ENCODE data around the gene RPS29. TPM values are rescaled to one million over a fixed set of nuclear protein-coding genes. Genes with fewer than 3 reads are reported as not detected.

RPS29 gene
- total RNA-seq, 1 donor from 2014 or later = 935 TPM

GRCh38 chr14:49623387-49623786, 37.2 kb upstream of the RPS29 start:
- TF ChIP-seq, protein P1, sequence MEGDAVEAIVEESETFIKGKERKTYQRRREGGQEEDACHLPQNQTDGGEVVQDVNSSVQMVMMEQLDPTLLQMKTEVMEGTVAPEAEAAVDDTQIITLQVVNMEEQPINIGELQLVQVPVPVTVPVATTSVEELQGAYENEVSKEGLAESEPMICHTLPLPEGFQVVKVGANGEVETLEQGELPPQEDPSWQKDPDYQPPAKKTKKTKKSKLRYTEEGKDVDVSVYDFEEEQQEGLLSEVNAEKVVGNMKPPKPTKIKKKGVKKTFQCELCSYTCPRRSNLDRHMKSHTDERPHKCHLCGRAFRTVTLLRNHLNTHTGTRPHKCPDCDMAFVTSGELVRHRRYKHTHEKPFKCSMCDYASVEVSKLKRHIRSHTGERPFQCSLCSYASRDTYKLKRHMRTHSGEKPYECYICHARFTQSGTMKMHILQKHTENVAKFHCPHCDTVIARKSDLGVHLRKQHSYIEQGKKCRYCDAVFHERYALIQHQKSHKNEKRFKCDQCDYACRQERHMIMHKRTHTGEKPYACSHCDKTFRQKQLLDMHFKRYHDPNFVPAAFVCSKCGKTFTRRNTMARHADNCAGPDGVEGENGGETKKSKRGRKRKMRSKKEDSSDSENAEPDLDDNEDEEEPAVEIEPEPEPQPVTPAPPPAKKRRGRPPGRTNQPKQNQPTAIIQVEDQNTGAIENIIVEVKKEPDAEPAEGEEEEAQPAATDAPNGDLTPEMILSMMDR (IDR thresholded peaks at IDR 0.05) = no peak
- Mint-ChIP-seq H3K36me3 (ENCODE audit: unreplicated experiment) (peaks cover 19% of the 10 kb centered on the region), H3K27me3 (ENCODE audit: unreplicated experiment) (no peaks in the 10 kb centered on the region), H3K4me1 (ENCODE audit: unreplicated experiment) (peaks cover 53% of the 10 kb centered on the region), H3K9me3 (ENCODE audit: unreplicated experiment) (no peaks in the 10 kb centered on the region), H3K27ac (ENCODE audit: unreplicated experiment) (no peak overlapping the region), H3K4me3 (ENCODE audit: unreplicated experiment) (peak overlapping the region; percentile 98)
- DNase-seq (ENCODE audit: extremely low spot score, unreplicated experiment) = no peak

DNA sequence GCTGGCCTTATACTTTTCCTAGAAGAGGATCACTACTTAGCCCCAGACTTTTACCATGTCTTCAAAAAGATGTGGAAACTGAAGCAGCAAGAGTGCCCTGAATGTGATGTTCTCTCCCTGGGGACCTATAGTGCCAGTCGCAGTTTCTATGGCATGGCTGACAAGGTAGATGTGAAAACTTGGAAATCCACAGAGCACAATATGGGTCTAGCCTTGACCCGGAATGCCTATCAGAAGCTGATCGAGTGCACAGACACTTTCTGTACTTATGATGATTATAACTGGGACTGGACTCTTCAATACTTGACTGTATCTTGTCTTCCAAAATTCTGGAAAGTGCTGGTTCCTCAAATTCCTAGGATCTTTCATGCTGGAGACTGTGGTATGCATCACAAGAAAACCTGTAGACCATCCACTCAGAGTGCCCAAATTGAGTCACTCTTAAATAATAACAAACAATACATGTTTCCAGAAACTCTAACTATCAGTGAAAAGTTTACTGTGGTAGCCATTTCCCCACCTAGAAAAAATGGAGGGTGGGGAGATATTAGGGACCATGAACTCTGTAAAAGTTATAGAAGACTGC, 35.9 kb upstream of the RPS29 start:
- Mint-ChIP-seq H3K4me1 (ENCODE audit: unreplicated experiment) (peaks cover 51% of the 10 kb centered on the region), H3K27me3 (ENCODE audit: unreplicated experiment) (no peaks in the 10 kb centered on the region), H3K4me3 (ENCODE audit: unreplicated experiment) (peak overlapping the region; percentile 98), H3K9me3 (ENCODE audit: unreplicated experiment) (no peaks in the 10 kb centered on the region), H3K27ac (ENCODE audit: unreplicated experiment) (peak overlapping the region; percentile 98), H3K36me3 (ENCODE audit: unreplicated experiment) (peaks cover 25% of the 10 kb centered on the region)
- no peak for DNase-seq (ENCODE audit: extremely low spot score, unreplicated experiment)
- TF ChIP-seq, protein P1 (IDR thresholded peaks at IDR 0.05) = no peak

- H3K36me3 Mint-ChIP-seq (ENCODE audit: unreplicated experiment) = peaks cover 23% of the 10 kb centered on the region
- H3K4me3 Mint-ChIP-seq (ENCODE audit: unreplicated experiment) = peak overlapping the region; percentile 98
- DNase-seq (ENCODE audit: extremely low spot score, unreplicated experiment) = peak; percentile 73
- peaks cover 51% of the 10 kb centered on the region for H3K4me1 Mint-ChIP-seq (ENCODE audit: unreplicated experiment)
- TF ChIP-seq, protein P1 (IDR thresholded peaks at IDR 0.05) = peak; percentile 0
- no peaks in the 10 kb centered on the region for H3K27me3 Mint-ChIP-seq (ENCODE audit: unreplicated experiment)
- H3K9me3 Mint-ChIP-seq (ENCODE audit: unreplicated experiment) = no peaks in the 10 kb centered on the region
- peak overlapping the region; percentile 98 for H3K27ac Mint-ChIP-seq (ENCODE audit: unreplicated experiment)
These were observed 35.1 kb upstream of the RPS29 start for GRCh38 chr14:49621114-49621881.

DNA sequence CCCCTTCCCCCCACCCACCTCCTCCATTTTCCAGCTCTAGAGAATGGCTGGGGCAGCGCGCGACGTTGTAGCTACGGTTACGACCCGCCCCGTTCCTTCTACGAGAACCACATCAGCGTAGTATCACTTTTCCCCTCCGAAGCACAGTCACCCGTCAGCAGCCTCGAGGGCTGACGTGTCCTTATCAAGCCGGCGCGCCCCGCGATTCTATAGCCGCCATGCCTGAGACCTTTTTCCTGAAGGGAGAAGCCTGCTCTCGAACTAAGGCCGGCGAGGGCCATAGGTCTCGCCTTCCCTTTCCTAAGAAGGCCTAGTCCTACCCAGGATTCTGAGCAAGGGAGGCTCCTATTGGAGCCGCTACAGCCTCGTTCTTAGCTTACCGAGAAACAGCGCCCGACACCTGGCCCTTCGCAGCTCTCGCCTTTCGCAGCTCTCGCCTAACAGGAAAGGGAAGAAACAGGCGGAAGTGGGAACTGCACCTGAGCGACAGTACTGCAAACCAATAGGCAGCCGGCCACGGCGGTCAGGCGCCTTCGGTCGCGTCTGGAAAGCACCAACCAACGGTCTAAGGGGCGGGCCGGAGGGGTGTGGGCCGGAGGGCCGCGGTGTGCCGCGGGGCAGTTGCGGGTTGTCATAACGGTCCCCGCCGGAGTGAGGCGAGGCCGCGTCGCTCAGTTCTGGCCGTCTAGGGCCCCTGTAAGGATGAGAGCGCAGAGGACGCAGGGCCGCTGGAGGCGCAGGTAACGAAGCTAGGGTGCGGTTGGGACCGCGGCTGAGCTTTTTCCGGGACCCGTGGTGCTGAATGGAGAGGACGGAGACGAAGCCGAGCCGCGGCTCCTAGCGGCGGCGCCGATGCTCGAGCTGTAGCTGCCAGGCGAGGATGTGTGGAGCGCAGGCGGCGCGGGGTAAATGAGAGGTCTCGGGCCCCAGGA, 34.3 kb upstream of the RPS29 start, which contains the start of the genes MGAT2 and RPL36AL:
Gene MGAT2, plus strand, starts transcription at position 618 of the 932 bp plus-strand sequence. CDS start 470 bp downstream, outside the sequence.
Gene RPL36AL, minus strand, starts transcription at position 445 of the 932 bp plus-strand sequence. CDS start 1,522 bp downstream, outside the sequence.
- peaks cover 51% of the 10 kb centered on the region for H3K4me1 Mint-ChIP-seq (ENCODE audit: unreplicated experiment)

More for the DNA sequence above, 34.3 kb upstream of the RPS29 start, which contains the start of the genes MGAT2 and RPL36AL:
- H3K9me3 Mint-ChIP-seq (ENCODE audit: unreplicated experiment) = no peaks in the 10 kb centered on the region
- peaks cover 20% of the 10 kb centered on the region for H3K36me3 Mint-ChIP-seq (ENCODE audit: unreplicated experiment)
- TF ChIP-seq, protein P1 (IDR thresholded peaks at IDR 0.05) = peak; percentile 51
- peak within 1 kb of the TSS; percentile 98 for H3K27ac Mint-ChIP-seq (ENCODE audit: unreplicated experiment)
- no peaks in the 10 kb centered on the region for H3K27me3 Mint-ChIP-seq (ENCODE audit: unreplicated experiment)
- peak within 1 kb of the TSS; percentile 98 for H3K4me3 Mint-ChIP-seq (ENCODE audit: unreplicated experiment)
- DNase-seq (ENCODE audit: extremely low spot score, unreplicated experiment) = peak; percentile 99
